H9 (cell line): ENCODE data around the gene CHRM4. TPM values are rescaled to one million over a fixed set of nuclear protein-coding genes. Genes with fewer than 3 reads are reported as not detected.

Experiments used
- DNase-seq: peaks from one replicate; pipeline ENCODE4 v3.0.0-alpha.2; 2017
- H2AFZ ChIP-seq: one replicate; pipeline ENCODE4 v1.6.1; 2013; ENCODE audit warnings: mild to moderate bottlenecking, low read length, control low read depth, moderate library complexity
- H2AK5ac ChIP-seq: 2 replicates; pipeline ENCODE4 v1.6.1; 2013; ENCODE audit warnings: low read length, control low read depth, mixed read lengths; ENCODE audit not compliant: insufficient read length
- H2BK120ac ChIP-seq: one replicate; pipeline ENCODE4 v1.6.1; 2013; ENCODE audit warnings: low read depth, mild to moderate bottlenecking, low read length, control low read depth, inconsistent platforms; ENCODE audit not compliant: poor library complexity, severe bottlenecking
- H2BK12ac ChIP-seq: 2 replicates; pipeline ENCODE4 v1.6.1; 2013; ENCODE audit warnings: low read length, control low read depth, mixed read lengths, low read depth; ENCODE audit not compliant: insufficient read length
- H2BK15ac ChIP-seq: 2 replicates; pipeline ENCODE4 v1.6.1; 2013; ENCODE audit warnings: low read depth, low read length, control low read depth
- H2BK20ac ChIP-seq: one replicate; pipeline ENCODE4 v1.6.1; 2013; ENCODE audit warnings: low read depth, mild to moderate bottlenecking, low read length, control low read depth, inconsistent platforms; ENCODE audit not compliant: poor library complexity, severe bottlenecking
- H2BK5ac ChIP-seq: 2 replicates; pipeline ENCODE4 v1.6.1; 2013; ENCODE audit warnings: low read length, control low read depth, mixed read lengths; ENCODE audit not compliant: insufficient read length
- H3K14ac ChIP-seq: 2 replicates; pipeline ENCODE4 v1.6.1; 2013; ENCODE audit warnings: low read length, control low read depth; ENCODE audit not compliant: insufficient read depth
- H3K18ac ChIP-seq: 2 replicates; pipeline ENCODE4 v1.6.1; 2013; ENCODE audit warnings: low read depth, mild to moderate bottlenecking, mixed read lengths, low read length, control low read depth; ENCODE audit not compliant: insufficient read length
- H3K23ac ChIP-seq: 2 replicates; pipeline ENCODE4 v1.6.1; 2013; ENCODE audit warnings: low read length, control low read depth, mixed read lengths, low read depth; ENCODE audit not compliant: insufficient read length
- H3K23me2 ChIP-seq: 2 replicates; pipeline ENCODE4 v1.6.1; 2013; ENCODE audit warnings: low read depth, mild to moderate bottlenecking, mixed read lengths, low read length, control low read depth; ENCODE audit not compliant: insufficient read length, poor library complexity, severe bottlenecking
- H3K27ac ChIP-seq: 2 replicates; pipeline ENCODE4 v1.5.1; 2013; ENCODE audit warnings: low read length, control low read depth, mixed read lengths, low read depth; ENCODE audit not compliant: insufficient read length
- H3K27me3 ChIP-seq: 2 replicates; pipeline ENCODE4 v1.6.1; 2013; ENCODE audit warnings: low read length, control low read depth, inconsistent platforms; ENCODE audit not compliant: insufficient read depth
- H3K4ac ChIP-seq: 2 replicates; pipeline ENCODE4 v1.6.1; 2013; ENCODE audit warnings: low read depth, mild to moderate bottlenecking, control low read depth, inconsistent platforms, low read length, moderate library complexity
- H3K4me1 ChIP-seq: 2 replicates; pipeline ENCODE4 v1.6.1; 2013; ENCODE audit warnings: low read length, control low read depth, inconsistent platforms; ENCODE audit not compliant: insufficient read depth
- H3K4me2 ChIP-seq: 2 replicates; pipeline ENCODE4 v1.6.1; 2013; ENCODE audit warnings: low read length, control low read depth, mixed read lengths; ENCODE audit not compliant: insufficient read length, insufficient read depth
- H3K56ac ChIP-seq: 2 replicates; pipeline ENCODE4 v1.6.1; 2013; ENCODE audit warnings: low read depth, mild to moderate bottlenecking, mixed read lengths, low read length, control low read depth; ENCODE audit not compliant: insufficient read length
- H3K79me1 ChIP-seq: 2 replicates; pipeline ENCODE4 v1.6.1; 2013; ENCODE audit warnings: low read depth, mild to moderate bottlenecking, moderate library complexity, low read length, control low read depth, inconsistent platforms; ENCODE audit not compliant: insufficient read depth, poor library complexity, severe bottlenecking
- H3K79me2 ChIP-seq: 2 replicates; pipeline ENCODE4 v1.6.1; 2013; ENCODE audit warnings: low read length, control low read depth, inconsistent platforms; ENCODE audit not compliant: insufficient read depth
- H3K9ac ChIP-seq: 2 replicates; pipeline ENCODE4 v1.6.1; 2013; ENCODE audit warnings: low read length, control low read depth, mixed read lengths; ENCODE audit not compliant: insufficient read length; ENCODE audit errors: extremely low read depth
- H3K9me3 ChIP-seq: one replicate; pipeline ENCODE4 v1.6.1; 2013; ENCODE audit warnings: low read depth, low read length, inconsistent platforms; ENCODE audit not compliant: control insufficient read depth
- H3T11ph ChIP-seq: one replicate; pipeline ENCODE4 v1.6.1; 2013; ENCODE audit warnings: mild to moderate bottlenecking, low read length, control low read depth, inconsistent platforms
- H4K20me1 ChIP-seq: one replicate; pipeline ENCODE4 v1.6.1; 2013; ENCODE audit not compliant: control insufficient read depth, insufficient read length, insufficient read depth
- H4K5ac ChIP-seq: 2 replicates; pipeline ENCODE4 v1.6.1; 2013; ENCODE audit warnings: low read depth, mild to moderate bottlenecking, mixed read lengths, low read length, control low read depth; ENCODE audit not compliant: insufficient read length
- H4K8ac ChIP-seq: replicated peaks from 2 replicates; pipeline ENCODE4 v1.6.1; 2013; ENCODE audit warnings: low read length, control low read depth, mixed read lengths, low read depth; ENCODE audit not compliant: insufficient read length
- H4K91ac ChIP-seq: 2 replicates; pipeline ENCODE4 v1.6.1; 2013; ENCODE audit warnings: low read depth, mild to moderate bottlenecking, moderate library complexity, mixed read lengths, low read length, control low read depth; ENCODE audit not compliant: insufficient read length
- H3K27ac Mint-ChIP-seq, 3 experiments: 2 replicates in 2 of 3; 3 replicates in 1 of 3; pipeline ENCODE4 v1.8.0; 2020 to 2021; ENCODE audit warnings: mixed read lengths in 3 of 3, mild to moderate bottlenecking in 1 of 3, moderate library complexity in 1 of 3
- H3K27me3 Mint-ChIP-seq: 2 replicates; pipeline ENCODE4 v1.8.0; 2021; ENCODE audit warnings: low read depth, mild to moderate bottlenecking, moderate library complexity, mixed read lengths
- H3K36me3 Mint-ChIP-seq, 3 experiments: 2 replicates in 2 of 3; 3 replicates in 1 of 3; pipeline ENCODE4 v1.8.0; 2020 to 2021; ENCODE audit warnings: low read depth in 3 of 3, mixed read lengths in 3 of 3; ENCODE audit not compliant: insufficient read depth in 1 of 3
- H3K4me1 Mint-ChIP-seq, 2 experiments: 2 replicates each; pipeline ENCODE4 v1.8.0; 2020; ENCODE audit warnings: mixed read lengths in 2 of 2
- H3K4me3 Mint-ChIP-seq, 2 experiments: 2 replicates in 1 of 2; 3 replicates in 1 of 2; pipeline ENCODE4 v1.8.0; 2020 to 2021; ENCODE audit warnings: mild to moderate bottlenecking in 2 of 2, mixed read lengths in 2 of 2, moderate library complexity in 1 of 2
- H3K9me3 Mint-ChIP-seq, 2 experiments: 2 replicates in 1 of 2; 3 replicates in 1 of 2; pipeline ENCODE4 v1.8.0; 2020; ENCODE audit warnings: mild to moderate bottlenecking in 2 of 2, mixed read lengths in 2 of 2, moderate library complexity in 1 of 2
- WGBS: extraction: QIAGEN DNeasy Blood & Tissue Kit; methylation state at CpG from one replicate; pipeline ENCODE4 v1.1.7; 2013; ENCODE audit warnings: missing lambda C conversion rate, low lambda C conversion rate, mixed read lengths; ENCODE audit not compliant: insufficient read length; ENCODE audit errors: extremely low coverage; 5-methylcytosine and 5-hydroxymethylcytosine counted together
- total RNA-seq: library from RNA; stranded (reverse); gene quantifications from 2 replicates; pipeline ENCODE4 v1.2.1, GENCODE V29; 2021
- TF ChIP-seq, protein P1 (sequence below): fragments of 200-600 bp; sonication (generic); conservative IDR thresholded peaks from 3 replicates; pipeline ENCODE4 v1.8.0; 2021; ENCODE audit warnings: antibody characterized with exemption, mild to moderate bottlenecking

Gene CHRM4
- total RNA-seq, 1 experiment from 2014 or later = 1.0 TPM

DNA sequence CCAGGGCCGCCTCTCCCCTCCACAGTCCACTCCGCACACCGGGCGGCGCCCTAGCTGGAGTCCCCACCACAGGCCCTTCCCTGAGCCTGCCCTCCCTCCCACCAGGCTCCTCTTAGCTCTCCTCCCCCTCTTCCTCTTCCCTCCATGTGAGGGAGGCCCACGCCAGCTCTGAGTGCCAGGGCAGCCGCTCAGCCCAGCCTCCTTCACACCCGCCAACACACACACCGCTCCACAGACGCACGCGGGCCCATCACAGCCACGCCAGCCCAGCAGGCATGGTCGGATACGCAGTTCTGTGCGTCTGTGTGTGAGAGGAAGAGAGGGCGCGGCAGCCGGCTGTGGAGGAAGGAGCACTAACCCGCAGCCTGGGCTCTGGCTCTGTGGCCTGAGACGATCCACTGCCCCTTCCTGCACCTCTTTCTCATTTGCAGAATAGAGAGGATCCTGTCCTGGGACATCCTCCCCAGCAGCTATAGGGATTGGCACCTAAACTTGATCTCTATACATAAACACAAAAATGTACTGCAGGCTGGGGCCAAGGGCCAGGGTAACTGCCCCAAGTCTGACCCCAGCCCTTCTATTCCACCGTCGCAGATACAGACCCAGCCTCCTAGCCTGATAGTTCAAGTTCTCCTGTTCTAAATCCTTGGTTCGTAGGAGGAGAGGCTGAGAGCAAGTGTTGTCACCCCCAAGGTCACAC lies 3.5 kb downstream of the CHRM4 start:
- no peak overlapping the region for H3K23ac ChIP-seq
- peaks cover 13% of the 10 kb centered on the region for H3K23me2 ChIP-seq
- no peak overlapping the region for H4K8ac ChIP-seq
- no peaks in the 10 kb centered on the region for H3K79me1 ChIP-seq
- H3K27me3 ChIP-seq = peaks cover 20% of the 10 kb centered on the region; the same call in 1 of the 2 replicates
- H3K14ac ChIP-seq = no peak overlapping the region
- no peak overlapping the region for H2BK15ac ChIP-seq
- H2AK5ac ChIP-seq = no peak overlapping the region
- H3K36me3 Mint-ChIP-seq = peaks cover 5 to 10% (median 9%) of the 10 kb centered on the region in 3 experiments; a peak in 5 of 7 replicates
- no peak overlapping the region for H2AFZ ChIP-seq
- no peaks in the 10 kb centered on the region for H3K9me3 ChIP-seq
- peaks cover 72% of the 10 kb centered on the region for H3K27me3 Mint-ChIP-seq
- no peak overlapping the region for H2BK20ac ChIP-seq
- H3K18ac ChIP-seq = no peak overlapping the region
- H2BK12ac ChIP-seq = no peak overlapping the region
- TF ChIP-seq, protein P1, sequence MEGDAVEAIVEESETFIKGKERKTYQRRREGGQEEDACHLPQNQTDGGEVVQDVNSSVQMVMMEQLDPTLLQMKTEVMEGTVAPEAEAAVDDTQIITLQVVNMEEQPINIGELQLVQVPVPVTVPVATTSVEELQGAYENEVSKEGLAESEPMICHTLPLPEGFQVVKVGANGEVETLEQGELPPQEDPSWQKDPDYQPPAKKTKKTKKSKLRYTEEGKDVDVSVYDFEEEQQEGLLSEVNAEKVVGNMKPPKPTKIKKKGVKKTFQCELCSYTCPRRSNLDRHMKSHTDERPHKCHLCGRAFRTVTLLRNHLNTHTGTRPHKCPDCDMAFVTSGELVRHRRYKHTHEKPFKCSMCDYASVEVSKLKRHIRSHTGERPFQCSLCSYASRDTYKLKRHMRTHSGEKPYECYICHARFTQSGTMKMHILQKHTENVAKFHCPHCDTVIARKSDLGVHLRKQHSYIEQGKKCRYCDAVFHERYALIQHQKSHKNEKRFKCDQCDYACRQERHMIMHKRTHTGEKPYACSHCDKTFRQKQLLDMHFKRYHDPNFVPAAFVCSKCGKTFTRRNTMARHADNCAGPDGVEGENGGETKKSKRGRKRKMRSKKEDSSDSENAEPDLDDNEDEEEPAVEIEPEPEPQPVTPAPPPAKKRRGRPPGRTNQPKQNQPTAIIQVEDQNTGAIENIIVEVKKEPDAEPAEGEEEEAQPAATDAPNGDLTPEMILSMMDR = no peak
- peak overlapping the region in 1 of 2 experiments; percentile 39; a peak in 2 of 5 replicates for H3K4me3 Mint-ChIP-seq
- no CpG with 5 or more reads among the region's 24 CpGs for WGBS
- H3T11ph ChIP-seq = no peak overlapping the region
- peaks cover under 1% of the 10 kb centered on the region; the same call in 1 of the 2 replicates for H3K4me1 ChIP-seq
- no peak overlapping the region for H4K91ac ChIP-seq
- no peaks in the 10 kb centered on the region for H3K79me2 ChIP-seq
- no peaks in the 10 kb centered on the region for H4K20me1 ChIP-seq
- H2BK5ac ChIP-seq = no peak overlapping the region
- H2BK120ac ChIP-seq = no peak overlapping the region
- DNase-seq = no peak
- no peak overlapping the region for H4K5ac ChIP-seq
- H3K4me1 Mint-ChIP-seq = peaks cover 26 to 50% of the 10 kb centered on the region in 2 experiments
- H3K27ac Mint-ChIP-seq = no peak overlapping the region
- no peak overlapping the region for H3K4ac ChIP-seq
- H3K27ac ChIP-seq = no peak overlapping the region
- H3K56ac ChIP-seq = no peak overlapping the region
- H3K9me3 Mint-ChIP-seq = no peaks in the 10 kb centered on the region
- no peak overlapping the region for H3K4me2 ChIP-seq
- no peak overlapping the region for H3K9ac ChIP-seq
